ENCODE results near the gene FAM124B.

The FAM124B gene

DNA sequence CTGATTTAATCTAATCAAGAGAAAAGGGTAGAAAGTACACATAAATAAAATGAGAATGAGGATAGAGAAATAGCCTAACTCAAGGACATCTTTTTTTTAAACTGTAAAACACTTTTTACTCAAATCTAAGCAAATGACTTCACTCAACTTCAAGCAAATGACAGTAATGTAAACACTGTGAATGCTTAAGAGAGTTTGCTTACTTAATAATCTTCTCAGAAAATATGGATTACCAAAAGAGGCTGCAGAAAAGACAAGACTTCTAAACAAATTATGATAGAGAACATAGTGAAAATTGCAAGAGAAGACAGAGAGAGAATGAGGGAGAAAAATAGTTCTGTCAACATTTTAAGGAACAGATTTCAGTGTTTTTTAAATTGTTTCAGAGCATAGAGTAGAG is 52.5 kb downstream of the FAM124B start:
- in situ Hi-C loops (cut with HindIII; ENCODE audit: low sequenced_read_pairs) = no loop called here
- DNase-seq (ENCODE audit: low read depth) = no peak
- no peak for TF ChIP-seq CTCF (IDR thresholded peaks at IDR 0.05; ENCODE audit: low read depth, low read length, missing control alignments)

GRCh38 chr2:224347176-224348051 is 54.5 kb downstream of the FAM124B start:
- no peak for TF ChIP-seq CTCF (IDR thresholded peaks at IDR 0.05; ENCODE audit: low read depth, low read length, missing control alignments)
- in situ Hi-C loops (cut with HindIII; ENCODE audit: low sequenced_read_pairs) = no loop called here
- H3K4me3 ChIP-seq (ENCODE audit: low read depth, low read length) = no peak overlapping the region
- DNase-seq (ENCODE audit: low read depth) = no peak

More for the DNA sequence above, 52.5 kb downstream of the FAM124B start:
- H3K4me3 ChIP-seq (ENCODE audit: low read depth, low read length) = no peak overlapping the region

DNA sequence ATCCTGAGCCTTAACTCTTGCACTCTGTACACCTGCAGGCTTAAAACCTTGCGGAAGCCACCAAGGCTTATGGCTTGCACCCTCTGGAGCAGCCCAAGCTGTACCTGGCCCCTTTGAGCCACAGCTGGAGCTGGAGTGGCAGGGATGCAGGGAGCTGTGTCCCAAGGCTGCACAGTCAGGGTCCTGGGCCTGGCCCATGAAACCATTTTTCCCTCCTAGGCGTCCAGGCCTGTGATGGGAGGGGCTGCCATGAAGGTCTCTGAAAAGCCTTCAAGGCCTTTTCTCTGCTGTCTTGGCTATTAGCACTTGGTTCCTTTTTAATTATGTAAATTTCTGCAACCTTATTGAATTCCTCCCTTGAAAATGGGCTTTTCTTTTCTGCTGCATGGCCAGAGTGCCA is 56.4 kb downstream of the FAM124B start:
- H3K4me3 ChIP-seq (ENCODE audit: low read depth, low read length) = no peak overlapping the region
- in situ Hi-C loops (cut with HindIII; ENCODE audit: low sequenced_read_pairs) = no loop called here
- TF ChIP-seq CTCF (IDR thresholded peaks at IDR 0.05; ENCODE audit: low read depth, low read length, missing control alignments) = no peak
- no peak for DNase-seq (ENCODE audit: low read depth)

GRCh38 chr2:224343226-224343625 is 58.7 kb downstream of the FAM124B start:
- in situ Hi-C loops (cut with HindIII; ENCODE audit: low sequenced_read_pairs) = no loop called here
- no peak for DNase-seq (ENCODE audit: low read depth)
- no peak for TF ChIP-seq CTCF (IDR thresholded peaks at IDR 0.05; ENCODE audit: low read depth, low read length, missing control alignments)
- H3K4me3 ChIP-seq (ENCODE audit: low read depth, low read length) = no peak overlapping the region

DNA sequence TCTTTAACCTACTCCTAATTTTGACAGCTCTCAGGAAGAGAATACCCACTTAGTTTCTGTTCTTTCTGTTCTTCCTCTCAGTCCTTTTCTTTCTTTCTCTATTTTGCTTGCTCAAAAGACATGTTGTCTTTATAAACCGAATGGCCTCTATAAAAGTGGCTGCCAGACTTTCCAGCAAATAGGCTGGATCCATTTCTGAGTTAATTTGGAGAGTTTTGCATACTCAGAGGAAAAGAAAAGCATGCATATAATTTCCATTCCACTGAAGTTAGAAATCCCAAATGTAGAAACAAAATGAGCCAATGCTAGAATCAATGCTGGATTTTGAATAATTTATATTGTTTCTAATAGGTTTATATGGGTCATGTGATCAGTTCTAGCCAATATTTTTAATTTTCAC is 65.9 kb downstream of the FAM124B start:
- in situ Hi-C loops (cut with HindIII; ENCODE audit: low sequenced_read_pairs) = no loop called here
- DNase-seq (ENCODE audit: low read depth) = no peak
- no peak overlapping the region for H3K4me3 ChIP-seq (ENCODE audit: low read depth, low read length)
- no peak for TF ChIP-seq CTCF (IDR thresholded peaks at IDR 0.05; ENCODE audit: low read depth, low read length, missing control alignments)

- no peak overlapping the region for H3K4me3 ChIP-seq (ENCODE audit: low read depth, low read length)
- no peak for TF ChIP-seq CTCF (IDR thresholded peaks at IDR 0.05; ENCODE audit: low read depth, low read length, missing control alignments)
- DNase-seq (ENCODE audit: low read depth) = no peak
- in situ Hi-C loops (cut with HindIII; ENCODE audit: low sequenced_read_pairs) = no loop called here
Measured at GRCh38 chr2:224334726-224335125, 67.2 kb downstream of the FAM124B start.

All from astrocyte of the cerebellum (primary cell).